Measurements from ENCODE around the gene HACL1. TPM values are rescaled to one million over a fixed set of nuclear protein-coding genes. Genes with fewer than 3 reads are reported as not detected.

HACL1 gene
- total RNA-seq, 3 donors from 2014 or later = 27.7 to 40.3 (median 28.8) TPM

DNA sequence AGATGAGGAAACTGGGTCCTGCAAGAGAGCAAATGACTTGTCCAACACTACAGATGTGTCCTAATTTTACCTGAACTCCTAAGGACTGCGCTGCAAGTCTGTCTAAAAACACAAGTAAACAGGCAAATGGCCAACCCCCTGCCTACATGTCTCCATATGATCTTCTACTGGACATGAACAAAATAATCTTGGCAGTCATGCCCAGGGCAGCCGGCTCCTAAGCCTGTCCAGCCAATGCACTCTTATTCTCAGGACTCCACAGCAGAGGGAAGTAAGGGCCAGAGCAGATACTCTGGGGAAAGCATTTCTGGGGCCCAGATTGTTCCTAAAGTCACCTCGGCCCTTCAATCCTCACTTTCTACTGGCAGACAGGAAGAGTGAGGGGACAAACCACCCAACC is 90.2 kb downstream of the HACL1 start:
- intact Hi-C loops (cut with DNase I; ENCODE audit: low total_unique reads) = no loop called here
- no peak overlapping the region for H3K27ac ChIP-seq
- DNase-seq (ENCODE audit: low spot score in 2 of 2) = no peak
- no peak for TF ChIP-seq POLR2AphosphoS5 (IDR thresholded peaks at IDR 0.05)
- no peak for TF ChIP-seq CTCF (IDR thresholded peaks at IDR 0.05)
- TF ChIP-seq POLR2A (IDR thresholded peaks at IDR 0.05) = no peak
- H3K4me3 ChIP-seq = no peak overlapping the region
- no peaks in the 10 kb centered on the region for H3K36me3 ChIP-seq
- H3K4me1 ChIP-seq = no peaks in the 10 kb centered on the region
- no peaks in the 10 kb centered on the region for H3K9me3 ChIP-seq
- H3K27me3 ChIP-seq = no peaks in the 10 kb centered on the region

Other genes starting within 250 kb of the HACL1 start
- 10 to 100 TPM in 2 of 3 donors, 1 to 10 TPM in 1; 9.1 to 23.6 (median 21.8) TPM for gene METTL6, start 174.0 kb downstream of the HACL1 start, total RNA-seq
- 10 to 100 TPM; 18.7 to 21.5 (median 21.0) TPM for gene EAF1, start 174.0 kb downstream of the HACL1 start, total RNA-seq
- gene COLQ, start 79.9 kb downstream of the HACL1 start, total RNA-seq = 1 to 10 TPM; 1.8 to 3.3 (median 1.9) TPM
- 10 to 100 TPM; 30.2 to 89.8 (median 35.1) TPM for gene BTD, start 176 bp upstream of the HACL1 start, total RNA-seq
- 10 to 100 TPM; 80.8 to 99.2 (median 89.8) TPM for gene ANKRD28, start 196.4 kb upstream of the HACL1 start, total RNA-seq